Measurements from ENCODE around the gene PUM1.

Gene PUM1

GRCh38 chr1:31007462-31007991 lies 58.0 kb downstream of the PUM1 start:
- no peak overlapping the region for H3K9ac ChIP-seq (ENCODE audit: low read length)
- H3K36me3 ChIP-seq (ENCODE audit: control insufficient read depth, insufficient read depth, low read length), result peaks cover 51% of the 10 kb centered on the region
- 0 out of 2 replicates have a peak overlapping the region, but pooled peaks have one; percentile 49 for H3K27ac ChIP-seq (ENCODE audit: low read depth, low read length)
- H3K27me3 ChIP-seq (ENCODE audit: control insufficient read depth, insufficient read depth, low read length), result no peaks in the 10 kb centered on the region
- no peak overlapping the region for H3K4me3 ChIP-seq (ENCODE audit: low read depth, low read length)
- H3K9me3 ChIP-seq (ENCODE audit: control insufficient read depth, insufficient read depth, low read depth, low read length), result no peaks in the 10 kb centered on the region
- H3K4me1 ChIP-seq (ENCODE audit: control insufficient read depth, insufficient read depth, low read length), result peaks cover 29% of the 10 kb centered on the region

- H3K9ac ChIP-seq (ENCODE audit: low read length), result no peak overlapping the region
- no peaks in the 10 kb centered on the region for H3K9me3 ChIP-seq (ENCODE audit: control insufficient read depth, insufficient read depth, low read depth, low read length)
- H3K27ac ChIP-seq (ENCODE audit: low read depth, low read length), result no peak overlapping the region
- no peaks in the 10 kb centered on the region for H3K27me3 ChIP-seq (ENCODE audit: control insufficient read depth, insufficient read depth, low read length)
- no peak overlapping the region for H3K4me3 ChIP-seq (ENCODE audit: low read depth, low read length)
- H3K36me3 ChIP-seq (ENCODE audit: control insufficient read depth, insufficient read depth, low read length), result peaks cover 57% of the 10 kb centered on the region
- peaks cover 26% of the 10 kb centered on the region for H3K4me1 ChIP-seq (ENCODE audit: control insufficient read depth, insufficient read depth, low read length)
Observed at GRCh38 chr1:31006747-31007146, 58.8 kb downstream of the PUM1 start.

GRCh38 chr1:31005617-31006166 lies 59.8 kb downstream of the PUM1 start:
- no peak overlapping the region for H3K27ac ChIP-seq (ENCODE audit: low read depth, low read length)
- H3K4me1 ChIP-seq (ENCODE audit: control insufficient read depth, insufficient read depth, low read length), result peaks cover 22% of the 10 kb centered on the region
- peaks cover 59% of the 10 kb centered on the region for H3K36me3 ChIP-seq (ENCODE audit: control insufficient read depth, insufficient read depth, low read length)
- H3K9me3 ChIP-seq (ENCODE audit: control insufficient read depth, insufficient read depth, low read depth, low read length), result no peaks in the 10 kb centered on the region
- no peaks in the 10 kb centered on the region for H3K27me3 ChIP-seq (ENCODE audit: control insufficient read depth, insufficient read depth, low read length)
- H3K4me3 ChIP-seq (ENCODE audit: low read depth, low read length), result no peak overlapping the region
- H3K9ac ChIP-seq (ENCODE audit: low read length), result no peak overlapping the region

- H3K27ac ChIP-seq (ENCODE audit: low read depth, low read length), result no peak overlapping the region
- no peaks in the 10 kb centered on the region for H3K27me3 ChIP-seq (ENCODE audit: control insufficient read depth, insufficient read depth, low read length)
- H3K4me1 ChIP-seq (ENCODE audit: control insufficient read depth, insufficient read depth, low read length), result peaks cover 17% of the 10 kb centered on the region
- peaks cover 61% of the 10 kb centered on the region for H3K36me3 ChIP-seq (ENCODE audit: control insufficient read depth, insufficient read depth, low read length)
- H3K4me3 ChIP-seq (ENCODE audit: low read depth, low read length), result no peak overlapping the region
- no peaks in the 10 kb centered on the region for H3K9me3 ChIP-seq (ENCODE audit: control insufficient read depth, insufficient read depth, low read depth, low read length)
- H3K9ac ChIP-seq (ENCODE audit: low read length), result no peak overlapping the region
Observed at GRCh38 chr1:31005198-31005597, 60.3 kb downstream of the PUM1 start.

GRCh38 chr1:31004231-31004621 lies 61.3 kb downstream of the PUM1 start:
- Histone ChIP-seq H3K27me3 (ENCODE audit: control insufficient read depth, insufficient read depth, low read length) (no peaks in the 10 kb centered on the region), H3K9ac (ENCODE audit: low read length) (no peak overlapping the region), H3K36me3 (ENCODE audit: control insufficient read depth, insufficient read depth, low read length) (peaks cover 65% of the 10 kb centered on the region), H3K9me3 (ENCODE audit: control insufficient read depth, insufficient read depth, low read depth, low read length) (no peaks in the 10 kb centered on the region), H3K4me3 (ENCODE audit: low read depth, low read length) (no peak overlapping the region), H3K4me1 (ENCODE audit: control insufficient read depth, insufficient read depth, low read length) (peaks cover 12% of the 10 kb centered on the region), H3K27ac (ENCODE audit: low read depth, low read length) (no peak overlapping the region)

- Histone ChIP-seq H3K4me1 (ENCODE audit: control insufficient read depth, insufficient read depth, low read length) (peaks cover 11% of the 10 kb centered on the region), H3K27ac (ENCODE audit: low read depth, low read length) (no peak overlapping the region), H3K4me3 (ENCODE audit: low read depth, low read length) (no peak overlapping the region), H3K9me3 (ENCODE audit: control insufficient read depth, insufficient read depth, low read depth, low read length) (no peaks in the 10 kb centered on the region), H3K9ac (ENCODE audit: low read length) (no peak overlapping the region), H3K27me3 (ENCODE audit: control insufficient read depth, insufficient read depth, low read length) (no peaks in the 10 kb centered on the region), H3K36me3 (ENCODE audit: control insufficient read depth, insufficient read depth, low read length) (peaks cover 65% of the 10 kb centered on the region)
Observed at GRCh38 chr1:31003613-31004230, 61.8 kb downstream of the PUM1 start.

- Histone ChIP-seq H3K27me3 (ENCODE audit: control insufficient read depth, insufficient read depth, low read length) (no peaks in the 10 kb centered on the region), H3K36me3 (ENCODE audit: control insufficient read depth, insufficient read depth, low read length) (peaks cover 63% of the 10 kb centered on the region), H3K9ac (ENCODE audit: low read length) (no peak overlapping the region), H3K4me1 (ENCODE audit: control insufficient read depth, insufficient read depth, low read length) (no peaks in the 10 kb centered on the region), H3K9me3 (ENCODE audit: control insufficient read depth, insufficient read depth, low read depth, low read length) (no peaks in the 10 kb centered on the region), H3K27ac (ENCODE audit: low read depth, low read length) (no peak overlapping the region), H3K4me3 (ENCODE audit: low read depth, low read length) (no peak overlapping the region)
Observed at GRCh38 chr1:31000301-31000700, 65.2 kb downstream of the PUM1 start.

GRCh38 chr1:30998887-30999286 lies 66.6 kb downstream of the PUM1 start:
- H3K27ac ChIP-seq (ENCODE audit: low read depth, low read length), result 0 out of 2 replicates have a peak overlapping the region, but pooled peaks have one; percentile 7
- H3K4me3 ChIP-seq (ENCODE audit: low read depth, low read length), result no peak overlapping the region
- H3K36me3 ChIP-seq (ENCODE audit: control insufficient read depth, insufficient read depth, low read length), result peaks cover 60% of the 10 kb centered on the region

GRCh38 chr1:30998171-30998570 lies 67.3 kb downstream of the PUM1 start:
- Histone ChIP-seq H3K27me3 (ENCODE audit: control insufficient read depth, insufficient read depth, low read length) (no peaks in the 10 kb centered on the region), H3K4me1 (ENCODE audit: control insufficient read depth, insufficient read depth, low read length) (no peaks in the 10 kb centered on the region), H3K4me3 (ENCODE audit: low read depth, low read length) (no peak overlapping the region), H3K9me3 (ENCODE audit: control insufficient read depth, insufficient read depth, low read depth, low read length) (no peaks in the 10 kb centered on the region), H3K36me3 (ENCODE audit: control insufficient read depth, insufficient read depth, low read length) (peaks cover 59% of the 10 kb centered on the region), H3K9ac (ENCODE audit: low read length) (no peak overlapping the region), H3K27ac (ENCODE audit: low read depth, low read length) (peak overlapping the region; percentile 7; the same call in 1 of the 2 replicates)

More at GRCh38 chr1:30998887-30999286, 66.6 kb downstream of the PUM1 start:
- Histone ChIP-seq H3K9me3 (ENCODE audit: control insufficient read depth, insufficient read depth, low read depth, low read length) (no peaks in the 10 kb centered on the region), H3K27me3 (ENCODE audit: control insufficient read depth, insufficient read depth, low read length) (no peaks in the 10 kb centered on the region), H3K4me1 (ENCODE audit: control insufficient read depth, insufficient read depth, low read length) (no peaks in the 10 kb centered on the region), H3K9ac (ENCODE audit: low read length) (no peak overlapping the region)

- H3K36me3 ChIP-seq (ENCODE audit: control insufficient read depth, insufficient read depth, low read length), result peaks cover 57% of the 10 kb centered on the region
- no peak overlapping the region for H3K9ac ChIP-seq (ENCODE audit: low read length)
- no peaks in the 10 kb centered on the region for H3K9me3 ChIP-seq (ENCODE audit: control insufficient read depth, insufficient read depth, low read depth, low read length)
- H3K4me3 ChIP-seq (ENCODE audit: low read depth, low read length), result no peak overlapping the region
- H3K4me1 ChIP-seq (ENCODE audit: control insufficient read depth, insufficient read depth, low read length), result no peaks in the 10 kb centered on the region
- no peak overlapping the region for H3K27ac ChIP-seq (ENCODE audit: low read depth, low read length)
- H3K27me3 ChIP-seq (ENCODE audit: control insufficient read depth, insufficient read depth, low read length), result no peaks in the 10 kb centered on the region
Observed at GRCh38 chr1:30997463-30998057, 68.0 kb downstream of the PUM1 start.

- Histone ChIP-seq H3K4me1 (ENCODE audit: control insufficient read depth, insufficient read depth, low read length) (no peaks in the 10 kb centered on the region), H3K9me3 (ENCODE audit: control insufficient read depth, insufficient read depth, low read depth, low read length) (no peaks in the 10 kb centered on the region), H3K4me3 (ENCODE audit: low read depth, low read length) (no peak overlapping the region), H3K36me3 (ENCODE audit: control insufficient read depth, insufficient read depth, low read length) (peaks cover 63% of the 10 kb centered on the region), H3K27ac (ENCODE audit: low read depth, low read length) (no peak overlapping the region), H3K9ac (ENCODE audit: low read length) (no peak overlapping the region), H3K27me3 (ENCODE audit: control insufficient read depth, insufficient read depth, low read length) (no peaks in the 10 kb centered on the region)
Observed at GRCh38 chr1:30995990-30996612, 69.4 kb downstream of the PUM1 start.
